Loucy (cell line): Measurements from ENCODE around the gene MTF1.

Experiments used
- H2AFZ ChIP-seq: fragments of 200-600 bp; sonication (generic); 2 replicates; pipeline ENCODE4 v1.6.0; 2016; ENCODE audit warnings: antibody characterized with exemption, mild to moderate bottlenecking, low read length, moderate library complexity
- H3F3A ChIP-seq: fragments of 200-600 bp; 2 replicates; pipeline ENCODE4 v1.6.0; 2016; ENCODE audit warnings: antibody characterized with exemption, low read depth, mild to moderate bottlenecking
- H3K27me3 ChIP-seq: fragments of 200-600 bp; sonication (generic); 2 replicates; pipeline ENCODE4 v1.6.1; 2014; ENCODE audit warnings: low read length, mild to moderate bottlenecking; ENCODE audit not compliant: insufficient read depth, poor library complexity, severe bottlenecking
- H3K36me3 ChIP-seq: fragments of 200-600 bp; sonication (generic); 2 replicates; pipeline ENCODE4 v1.6.1; 2016; ENCODE audit warnings: low read length; ENCODE audit not compliant: insufficient read depth
- H3K4me1 ChIP-seq: fragments of 200-600 bp; sonication (generic); 2 replicates; pipeline ENCODE4 v1.5.1; 2014; ENCODE audit warnings: low read length, mild to moderate bottlenecking; ENCODE audit not compliant: insufficient read depth, poor library complexity, severe bottlenecking
- H3K4me2 ChIP-seq: fragments of 200-600 bp; sonication (generic); 2 replicates; pipeline ENCODE4 v1.6.0; 2014; ENCODE audit warnings: antibody characterized with exemption, low read length, low read depth, mild to moderate bottlenecking; ENCODE audit not compliant: poor library complexity, severe bottlenecking
- H3K4me3 ChIP-seq: fragments of 200-600 bp; sonication (generic); 2 replicates; pipeline ENCODE4 v1.5.1; 2014; ENCODE audit warnings: low read length, mild to moderate bottlenecking, mixed read lengths; ENCODE audit not compliant: poor library complexity, severe bottlenecking
- H3K79me2 ChIP-seq: fragments of 200-600 bp; sonication (generic); 2 replicates; pipeline ENCODE4 v1.6.1; 2014; ENCODE audit warnings: low read length; ENCODE audit not compliant: insufficient read depth
- H3K9ac ChIP-seq: fragments of 200-600 bp; sonication (generic); 2 replicates; pipeline ENCODE4 v1.6.0; 2014; ENCODE audit warnings: mild to moderate bottlenecking, low read depth, low read length, moderate library complexity; ENCODE audit not compliant: poor library complexity, severe bottlenecking
- H3K9me2 ChIP-seq: fragments of 200-600 bp; sonication (generic); replicated peaks from 2 replicates; pipeline ENCODE4 v1.6.1; 2016; ENCODE audit warnings: low read depth, low read length, mixed read lengths
- H3K9me3 ChIP-seq: fragments of 200-600 bp; sonication (generic); 2 replicates; pipeline ENCODE4 v1.6.1; 2014; ENCODE audit warnings: mild to moderate bottlenecking, antibody characterized with exemption, low read length, low read depth; ENCODE audit not compliant: insufficient read depth
- H4K20me1 ChIP-seq: fragments of 200-600 bp; sonication (generic); 2 replicates; pipeline ENCODE4 v1.6.0; 2014; ENCODE audit warnings: antibody characterized with exemption, low read length, mild to moderate bottlenecking; ENCODE audit not compliant: insufficient read depth, poor library complexity, severe bottlenecking
- CTCF ChIP-seq: fragments of 200-600 bp; sonication (generic); conservative IDR thresholded peaks from 2 replicates; pipeline ENCODE4 v1.5.1; 2014; ENCODE audit warnings: mild to moderate bottlenecking, antibody characterized with exemption, low read length
- EZH2phosphoT487 ChIP-seq: fragments of 200-600 bp; IDR thresholded peaks from 2 replicates; pipeline ENCODE4 v1.6.1; 2018; ENCODE audit warnings: antibody characterized with exemption, mild to moderate bottlenecking, moderate library complexity, borderline replicate concordance

MTF1 gene

DNA sequence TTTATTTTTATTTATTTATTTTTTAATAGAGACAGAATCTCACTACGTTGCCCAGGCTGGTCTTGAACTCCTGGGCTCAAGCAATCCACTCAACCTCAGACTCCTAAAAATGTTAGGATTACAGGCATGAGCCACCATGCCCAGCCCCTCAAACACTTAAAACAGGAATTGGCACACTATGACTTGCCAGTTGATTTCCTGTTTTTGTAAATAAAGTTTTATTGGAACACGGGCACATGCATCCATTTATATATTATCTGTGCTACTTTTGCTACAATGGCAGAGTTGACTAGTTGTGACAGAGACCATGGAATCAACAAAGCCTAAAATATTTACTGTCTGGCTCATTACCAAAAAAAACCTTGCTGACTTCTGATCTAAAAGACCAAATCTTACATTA is 35.4 kb downstream of the MTF1 start:
- TF ChIP-seq CTCF: no peak
- TF ChIP-seq EZH2phosphoT487: no peak

GRCh38 chr1:37822906-37823815 is 36.2 kb downstream of the MTF1 start:
- H2AFZ ChIP-seq: no peak overlapping the region
- peaks cover 57% of the 10 kb centered on the region; the same call in 1 of the 2 replicates for H3K36me3 ChIP-seq
- H3F3A ChIP-seq: no peaks in the 10 kb centered on the region
- H3K27me3 ChIP-seq: no peaks in the 10 kb centered on the region
- no peaks in the 10 kb centered on the region for H3K9me3 ChIP-seq
- no peaks in the 10 kb centered on the region for H3K4me1 ChIP-seq
- H3K9me2 ChIP-seq: no peaks in the 10 kb centered on the region
- no peak overlapping the region for H3K4me2 ChIP-seq
- H3K9ac ChIP-seq: no peak overlapping the region
- no peaks in the 10 kb centered on the region for H4K20me1 ChIP-seq
- TF ChIP-seq CTCF: no peak
- no peak for TF ChIP-seq EZH2phosphoT487
- H3K4me3 ChIP-seq: no peak overlapping the region
- no peaks in the 10 kb centered on the region for H3K79me2 ChIP-seq

More for the DNA sequence above, 35.4 kb downstream of the MTF1 start:
- no peaks in the 10 kb centered on the region for H3K9me3 ChIP-seq
- H3F3A ChIP-seq: no peaks in the 10 kb centered on the region
- H3K9me2 ChIP-seq: no peaks in the 10 kb centered on the region
- H3K79me2 ChIP-seq: no peaks in the 10 kb centered on the region
- H4K20me1 ChIP-seq: no peaks in the 10 kb centered on the region
- H3K9ac ChIP-seq: no peak overlapping the region
- no peak overlapping the region for H3K4me2 ChIP-seq
- no peak overlapping the region for H2AFZ ChIP-seq
- H3K36me3 ChIP-seq: peaks cover 59% of the 10 kb centered on the region; the same call in 1 of the 2 replicates
- H3K27me3 ChIP-seq: no peaks in the 10 kb centered on the region
- H3K4me1 ChIP-seq: no peaks in the 10 kb centered on the region
- H3K4me3 ChIP-seq: no peak overlapping the region

DNA sequence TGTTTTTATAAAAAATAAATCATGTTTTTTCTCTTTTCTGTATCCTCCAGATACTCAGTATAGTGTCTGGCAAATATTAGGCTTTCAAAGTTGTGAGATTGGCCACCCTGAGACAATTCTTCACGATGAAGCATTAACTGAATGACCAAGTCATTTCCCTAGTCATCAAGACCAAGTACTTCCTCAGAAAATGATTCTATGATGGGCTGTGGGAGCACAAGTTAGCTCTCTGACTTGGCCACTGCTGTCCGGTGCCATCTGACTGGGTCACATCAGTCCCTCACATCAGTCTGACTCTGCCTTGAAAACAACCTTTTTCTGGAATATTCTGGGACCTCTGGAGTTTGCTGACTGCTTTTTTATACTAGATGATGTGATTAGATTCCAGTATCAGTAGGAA is 37.9 kb downstream of the MTF1 start:
- H3K4me1 ChIP-seq: no peaks in the 10 kb centered on the region
- H3K36me3 ChIP-seq: peaks cover 58% of the 10 kb centered on the region; the same call in 1 of the 2 replicates
- no peaks in the 10 kb centered on the region for H3K9me3 ChIP-seq
- H3K4me3 ChIP-seq: no peak overlapping the region
- no peak overlapping the region for H3K9ac ChIP-seq
- no peak overlapping the region for H2AFZ ChIP-seq
- no peaks in the 10 kb centered on the region for H3F3A ChIP-seq
- no peak for TF ChIP-seq CTCF
- TF ChIP-seq EZH2phosphoT487: no peak
- no peaks in the 10 kb centered on the region for H3K9me2 ChIP-seq
- H4K20me1 ChIP-seq: no peaks in the 10 kb centered on the region
- no peaks in the 10 kb centered on the region for H3K79me2 ChIP-seq
- H3K27me3 ChIP-seq: no peaks in the 10 kb centered on the region
- no peak overlapping the region for H3K4me2 ChIP-seq
